D721Med (cell line): ENCODE data around the gene ZNF518B.

Experiments used
- DNase-seq: peaks from one replicate; pipeline ENCODE4 v3.0.0; 2011; ENCODE audit warnings: low spot score; ENCODE audit not compliant: insufficient read length
- FAIRE-seq: peaks from 2 replicates; lab custom pipeline; 2011; peaks lifted over from hg19 to GRCh38; lab: Jason Lieb, UNC
- TF ChIP-seq, protein P1 (sequence below): IDR thresholded peaks from 2 replicates; pipeline ENCODE4 v1.5.1; 2012; ENCODE audit warnings: mild to moderate bottlenecking, control low read depth; ENCODE audit not compliant: insufficient read depth; ENCODE audit errors: missing control alignments

Gene ZNF518B, protein sequence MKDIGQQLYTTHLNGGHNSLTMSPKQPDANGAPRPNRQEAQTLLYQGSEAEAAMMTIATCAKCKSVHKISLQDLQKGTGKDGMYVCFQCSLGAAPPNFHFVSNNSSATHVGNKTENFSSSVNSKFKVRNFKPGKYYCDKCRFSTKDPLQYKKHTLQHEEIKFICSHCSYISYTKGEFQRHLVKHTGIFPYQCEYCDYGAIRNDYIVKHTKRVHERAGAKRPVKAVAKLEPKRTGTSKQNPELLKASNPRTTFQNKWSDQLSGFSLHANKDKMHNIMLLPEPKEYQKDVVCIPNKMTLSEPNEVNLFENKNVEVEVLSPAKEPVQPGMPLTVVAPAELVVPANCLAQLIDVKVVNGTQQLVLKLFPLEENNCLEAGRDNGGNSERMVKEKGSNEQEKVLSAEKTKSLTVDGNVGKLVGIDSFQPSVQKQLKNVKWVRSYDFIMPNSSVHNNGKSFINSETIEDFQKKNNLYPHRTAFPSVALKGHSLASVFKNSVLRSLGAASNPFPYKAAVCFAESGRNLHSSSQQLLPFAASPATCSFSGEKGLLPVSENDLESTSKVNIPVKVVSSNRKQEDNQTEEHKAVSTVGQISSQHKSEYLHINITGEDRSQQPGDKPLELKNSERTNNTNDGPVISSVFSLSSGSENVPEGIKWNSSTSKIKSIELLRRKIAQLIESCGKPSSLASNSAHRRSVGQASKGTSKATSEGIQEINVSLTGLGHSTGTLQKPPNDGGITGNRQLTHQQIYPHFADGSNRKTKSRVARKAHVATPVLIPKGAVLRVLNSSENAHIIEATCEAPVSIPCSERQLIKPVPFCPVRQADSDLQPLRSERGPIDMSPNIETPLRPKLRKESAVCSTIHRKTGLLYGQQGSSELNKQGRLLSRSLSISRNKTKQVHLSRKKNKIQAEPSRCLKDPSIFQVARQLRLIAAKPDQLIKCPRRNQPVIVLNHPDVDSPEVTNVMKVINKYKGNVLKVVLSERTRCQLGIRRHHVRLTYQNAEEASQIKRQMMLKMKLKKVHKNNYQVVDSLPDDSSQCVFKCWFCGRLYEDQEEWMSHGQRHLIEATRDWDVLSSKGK

DNA sequence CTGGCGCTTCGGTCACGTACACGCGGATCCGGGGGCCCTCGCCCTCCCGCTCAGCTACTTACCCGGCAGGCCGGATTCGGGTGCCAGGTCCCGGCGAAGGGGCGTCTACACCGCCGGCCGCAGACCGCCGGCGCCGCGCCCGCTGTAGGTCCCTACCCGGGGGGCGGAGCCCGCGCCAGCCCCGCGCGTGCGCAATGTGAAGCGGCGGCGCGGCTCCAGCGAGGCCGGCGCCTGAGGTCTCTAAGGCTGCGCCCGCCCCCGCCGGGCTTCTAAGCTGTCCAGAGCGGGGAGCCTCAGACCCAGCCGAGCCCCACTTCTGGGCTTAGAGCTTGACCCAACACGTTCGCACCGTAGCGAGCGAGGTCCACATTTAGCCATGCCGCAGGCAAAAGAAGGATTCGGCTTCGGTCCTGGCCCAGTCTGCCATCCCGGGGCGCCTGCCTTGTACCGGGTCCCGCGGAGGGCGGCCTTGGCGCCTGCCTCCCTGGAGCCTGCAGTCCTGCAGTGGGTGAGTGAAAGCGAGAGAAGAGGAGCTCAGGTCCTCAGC, at the start of gene ZNF518B:
Gene ZNF518B (minus strand): TSS at position 172 of the 547 bp plus-strand sequence. CDS start 11,098 bp downstream, outside the sequence.
- TF ChIP-seq, protein P1, sequence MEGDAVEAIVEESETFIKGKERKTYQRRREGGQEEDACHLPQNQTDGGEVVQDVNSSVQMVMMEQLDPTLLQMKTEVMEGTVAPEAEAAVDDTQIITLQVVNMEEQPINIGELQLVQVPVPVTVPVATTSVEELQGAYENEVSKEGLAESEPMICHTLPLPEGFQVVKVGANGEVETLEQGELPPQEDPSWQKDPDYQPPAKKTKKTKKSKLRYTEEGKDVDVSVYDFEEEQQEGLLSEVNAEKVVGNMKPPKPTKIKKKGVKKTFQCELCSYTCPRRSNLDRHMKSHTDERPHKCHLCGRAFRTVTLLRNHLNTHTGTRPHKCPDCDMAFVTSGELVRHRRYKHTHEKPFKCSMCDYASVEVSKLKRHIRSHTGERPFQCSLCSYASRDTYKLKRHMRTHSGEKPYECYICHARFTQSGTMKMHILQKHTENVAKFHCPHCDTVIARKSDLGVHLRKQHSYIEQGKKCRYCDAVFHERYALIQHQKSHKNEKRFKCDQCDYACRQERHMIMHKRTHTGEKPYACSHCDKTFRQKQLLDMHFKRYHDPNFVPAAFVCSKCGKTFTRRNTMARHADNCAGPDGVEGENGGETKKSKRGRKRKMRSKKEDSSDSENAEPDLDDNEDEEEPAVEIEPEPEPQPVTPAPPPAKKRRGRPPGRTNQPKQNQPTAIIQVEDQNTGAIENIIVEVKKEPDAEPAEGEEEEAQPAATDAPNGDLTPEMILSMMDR, result no peak
- FAIRE-seq (no peak), DNase-seq (peak; percentile 37)

GRCh38 chr4:10506077-10506476, 48.9 kb upstream of the ZNF518B start:
- FAIRE-seq (no peak), DNase-seq (no peak)
- TF ChIP-seq, protein P1, result no peak

- DNase-seq, result no peak
- TF ChIP-seq, protein P1, result no peak
- no peak for FAIRE-seq
Observed at GRCh38 chr4:10504570-10505179, 47.4 kb upstream of the ZNF518B start.

GRCh38 chr4:10502717-10503116, 45.5 kb upstream of the ZNF518B start:
- TF ChIP-seq, protein P1, result no peak
- DNase-seq (no peak), FAIRE-seq (no peak)

DNA sequence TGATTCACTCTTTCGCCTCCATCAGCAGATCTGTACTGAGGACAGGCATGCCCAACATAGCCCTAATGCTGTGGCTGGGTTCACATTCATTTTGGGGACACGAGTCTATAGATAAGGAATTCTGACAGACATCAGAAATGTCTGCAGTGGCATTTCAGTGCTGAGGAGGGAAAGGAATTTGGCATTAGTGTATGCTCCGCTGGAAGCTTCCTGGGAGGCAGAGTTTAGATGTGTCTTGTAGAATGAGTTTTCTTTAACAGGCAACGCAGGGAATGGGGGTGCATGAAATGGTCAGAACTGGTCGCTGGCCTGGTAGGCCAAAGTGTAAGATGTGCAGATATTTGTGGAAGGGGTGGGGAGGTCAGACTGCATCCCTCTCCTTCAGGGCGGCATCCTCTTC, 43.5 kb upstream of the ZNF518B start:
- TF ChIP-seq, protein P1, result no peak
- DNase-seq (no peak), FAIRE-seq (no peak)

- FAIRE-seq, result no peak
- DNase-seq, result no peak
- TF ChIP-seq, protein P1, result no peak
Observed at GRCh38 chr4:10496200-10496599, 39.0 kb upstream of the ZNF518B start.
